LHCN-M2 (cell line): Measurements from ENCODE around the gene GRIN2C. TPM values are rescaled to one million over a fixed set of nuclear protein-coding genes. Genes with fewer than 3 reads are reported as not detected.
A peak's percentile ranks its signal among the peaks of the same experiment; 100 is the strongest.

Source experiments
- DNase-seq: peaks from one replicate; pipeline ENCODE4 v3.0.0-alpha.2; 2012; ENCODE audit warnings: low read depth
- total RNA-seq: library from RNA; depleted of rRNA; stranded (reverse); fragments of >200 nt; gene quantifications from 2 replicates; pipeline ENCODE4 v1.2.3, GENCODE V29; 2014

The GRIN2C gene
- total RNA-seq, 1 experiment from 2014 or later, result 0.06 TPM

DNA sequence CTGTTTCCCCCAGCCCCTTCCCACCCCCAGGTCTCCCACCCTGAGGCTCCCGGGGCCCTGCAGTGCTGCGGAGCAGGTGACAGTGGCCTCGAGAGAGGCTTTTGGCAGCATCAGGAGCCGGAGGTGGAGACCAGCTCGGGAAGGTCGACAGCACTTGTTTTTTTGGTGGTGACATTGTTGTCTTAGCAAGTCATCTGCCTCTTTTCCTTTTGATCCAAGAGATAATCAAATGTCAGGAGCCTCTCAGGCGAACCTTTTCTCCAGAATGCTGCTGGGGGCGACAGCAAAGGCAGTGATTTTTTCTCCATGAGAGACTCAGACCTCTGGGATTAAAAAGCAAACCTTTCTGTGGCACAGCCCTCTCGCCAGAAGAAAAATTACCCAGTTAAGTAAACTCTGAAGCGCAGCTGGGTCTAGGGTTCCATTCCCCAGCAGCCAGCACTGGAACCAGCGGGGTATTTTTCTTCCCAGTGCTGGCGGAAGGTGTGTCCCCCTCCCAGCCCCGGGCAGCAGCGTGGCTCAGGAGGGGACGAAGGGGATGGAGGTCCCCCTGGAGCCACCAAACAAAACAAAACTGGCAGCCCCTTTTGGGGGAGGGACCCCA, 37.2 kb downstream of the GRIN2C start:
- DNase-seq, result no peak

DNA sequence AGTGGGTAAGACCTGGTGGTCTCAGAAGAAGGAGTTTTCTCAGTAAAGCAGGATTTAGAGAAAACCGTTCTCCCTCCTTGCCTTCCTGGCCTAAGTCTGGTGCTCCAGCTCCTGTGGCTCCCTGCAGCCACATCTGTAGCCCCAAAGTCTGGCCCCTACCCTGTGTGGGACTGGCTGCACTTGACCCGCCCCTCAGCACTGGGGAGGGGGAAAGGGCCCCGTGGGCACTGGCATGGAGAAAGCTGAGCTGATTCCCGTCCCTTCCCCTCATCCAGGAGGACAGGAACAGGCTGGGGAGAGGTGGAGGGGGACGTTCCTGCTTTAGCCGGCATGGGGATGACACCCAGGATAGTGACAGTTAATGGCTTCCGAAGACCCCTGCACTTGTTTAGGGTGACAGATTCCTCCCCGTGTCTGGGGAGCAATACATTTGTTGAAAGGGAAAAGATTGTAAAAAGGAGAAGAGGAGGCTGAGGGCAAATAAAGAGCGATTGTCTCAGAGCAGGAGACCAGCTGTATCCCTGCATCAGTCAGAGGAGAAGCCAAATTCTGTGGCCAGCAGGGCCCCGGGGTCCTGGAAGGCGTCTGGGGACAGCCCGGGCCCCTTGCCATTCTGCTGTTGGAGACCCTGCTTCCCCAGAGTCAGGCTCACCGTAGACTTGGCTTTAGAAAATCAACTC, 37.9 kb downstream of the GRIN2C start:
- DNase-seq, result no peak

DNA sequence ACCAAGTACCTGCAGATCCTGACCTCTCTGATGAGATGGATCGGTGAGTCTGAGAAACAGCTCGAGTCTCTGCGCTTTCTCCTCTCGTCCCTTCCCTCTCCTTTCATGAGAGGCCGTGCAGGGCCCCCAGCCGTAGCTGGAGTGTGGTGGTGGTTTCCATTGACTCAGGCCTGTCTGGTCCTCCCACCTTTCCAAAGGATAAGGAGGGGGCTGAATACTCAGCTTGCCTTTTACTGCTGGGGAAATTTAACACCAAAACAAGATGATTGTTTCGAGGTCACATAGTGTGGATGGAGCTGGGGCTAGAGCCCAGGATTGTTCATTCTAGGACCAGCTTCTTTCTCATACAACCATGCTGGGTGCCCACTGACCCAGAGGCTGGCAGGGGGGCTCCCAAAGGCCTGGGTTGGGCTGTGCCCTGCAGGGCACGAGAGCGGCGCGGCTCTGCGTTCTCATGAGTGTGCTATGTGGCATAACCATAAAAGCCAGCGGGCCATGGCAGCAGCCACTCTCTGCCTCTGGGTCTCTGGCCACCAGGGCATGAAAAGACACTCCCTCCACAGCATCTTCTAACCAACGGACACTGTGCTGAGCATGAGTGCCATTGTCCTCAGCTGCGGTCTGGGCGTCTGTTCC, 39.8 kb downstream of the GRIN2C start:
- no peak for DNase-seq

DNA sequence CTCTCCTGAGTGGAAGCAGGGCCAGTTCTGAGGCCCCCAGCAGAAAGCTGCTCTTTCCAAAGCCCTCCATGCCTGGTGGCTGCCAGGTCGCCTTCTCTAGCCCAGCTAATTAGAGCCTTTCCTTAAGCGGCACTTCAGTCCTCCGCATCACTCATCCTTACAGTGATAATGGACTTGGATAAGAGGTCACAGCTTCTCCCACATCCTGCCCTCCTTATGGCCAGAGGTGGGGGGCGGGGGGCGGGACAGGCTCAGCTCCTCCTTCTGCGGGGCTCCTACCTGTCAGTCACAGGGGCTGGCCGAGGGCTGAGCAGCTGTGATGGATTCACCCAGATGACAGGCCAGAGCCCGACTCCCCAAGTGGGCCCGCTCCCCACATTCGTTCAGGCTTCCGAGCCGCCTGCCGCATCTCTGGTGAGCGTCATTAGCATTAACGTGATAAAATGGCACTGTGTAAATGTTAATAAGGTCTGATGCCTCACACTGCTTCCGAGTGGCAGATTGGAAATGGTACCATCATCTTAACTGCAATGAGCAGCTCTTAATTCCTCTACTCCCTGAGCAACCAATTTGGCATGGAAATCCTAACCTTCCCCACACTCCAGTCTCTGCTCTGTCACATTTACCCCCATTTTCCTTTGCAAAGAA, 41.3 kb downstream of the GRIN2C start:
- DNase-seq, result no peak

DNA sequence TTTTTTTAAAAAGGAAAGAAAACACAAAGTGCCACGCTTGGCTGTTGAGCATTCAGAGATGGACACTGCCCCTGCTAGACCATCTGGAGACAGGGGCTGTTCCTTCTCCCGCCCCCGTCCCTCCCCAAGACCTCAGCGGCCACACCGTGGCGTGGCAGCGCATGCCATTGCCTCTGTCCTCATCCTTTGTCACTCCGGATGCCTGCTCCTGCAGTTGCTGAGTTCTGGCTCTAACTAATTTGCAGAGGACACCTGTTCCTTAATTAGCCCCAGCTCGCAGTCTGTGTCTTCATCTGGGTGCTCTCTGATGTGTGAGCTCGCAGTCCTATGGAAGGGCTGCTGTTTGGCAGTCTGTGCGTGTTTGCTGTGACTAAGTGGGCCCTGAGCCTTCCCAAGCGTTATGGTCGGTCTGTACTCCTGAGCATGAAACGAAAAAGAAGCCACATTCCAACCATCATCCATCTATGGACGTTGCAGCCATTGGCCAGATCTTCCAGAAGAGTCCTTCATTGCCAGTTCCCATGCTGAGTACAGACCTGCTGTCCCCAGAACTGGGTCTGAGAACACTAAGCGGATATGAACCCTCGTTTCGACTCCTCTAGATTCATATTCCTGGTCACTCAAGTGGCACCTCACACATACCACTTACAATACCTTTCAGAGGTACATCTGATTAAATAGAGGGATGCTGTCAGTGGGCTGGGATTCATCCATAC, 42.6 kb downstream of the GRIN2C start:
- DNase-seq, result no peak

DNA sequence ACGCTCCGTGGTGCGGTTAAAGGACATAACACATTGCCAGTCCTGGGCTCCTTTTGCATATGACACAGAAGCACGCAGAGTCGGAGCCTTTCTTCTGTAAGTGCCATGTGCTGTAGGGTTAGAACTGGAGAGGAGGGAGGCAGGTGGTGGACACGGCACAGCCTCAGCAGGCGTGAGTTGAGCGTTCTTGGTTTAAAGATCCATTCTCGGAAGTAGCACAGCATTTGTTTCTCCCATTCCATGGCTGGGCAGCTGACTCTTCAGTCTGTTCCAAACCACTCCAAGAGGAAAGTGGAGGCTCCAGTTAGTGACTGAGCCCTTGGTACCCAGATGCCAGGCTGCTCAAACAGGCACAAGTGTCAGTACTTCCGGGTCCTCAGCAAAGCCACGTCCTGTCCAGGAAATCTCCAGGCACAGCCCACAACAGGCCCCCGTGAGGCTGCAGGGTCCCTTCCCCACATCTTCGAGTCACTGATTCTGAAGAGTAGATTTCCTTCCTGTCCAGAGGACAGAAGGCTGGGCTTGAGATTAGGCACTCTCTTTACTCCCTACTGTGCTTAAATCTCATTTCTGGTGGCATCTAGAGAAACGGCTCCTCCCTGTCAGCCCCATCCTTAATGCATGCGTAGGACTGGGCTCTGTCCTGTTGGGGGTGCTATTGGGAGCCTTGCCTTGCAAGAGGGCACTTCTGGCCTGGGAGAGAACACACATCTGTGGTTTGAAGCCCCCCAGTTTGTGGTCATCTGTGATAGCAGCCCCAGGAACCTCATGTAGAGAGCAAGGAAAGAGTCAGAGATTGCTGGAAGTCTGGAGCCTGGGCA, 43.9 kb downstream of the GRIN2C start:
- DNase-seq, result no peak

DNA sequence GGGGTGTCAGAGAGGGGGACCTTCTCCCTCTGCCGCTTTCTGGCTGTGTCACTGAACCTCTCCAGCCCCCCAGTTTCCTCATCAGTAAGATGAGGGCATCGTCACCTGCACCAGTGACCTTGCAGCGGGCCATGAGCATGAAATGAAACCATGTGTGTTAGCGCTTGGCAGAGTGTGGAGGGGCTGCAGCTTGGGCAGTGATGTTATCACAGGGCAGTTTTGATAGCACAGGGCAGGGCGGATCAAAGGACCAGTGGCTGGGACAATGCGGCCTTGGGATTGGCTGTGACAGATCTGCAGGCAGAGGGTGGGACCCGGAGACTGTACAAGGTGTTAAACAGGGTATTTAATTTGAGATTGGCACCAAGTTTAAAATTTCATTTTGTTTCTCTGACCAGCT, 44.6 kb downstream of the GRIN2C start:
- no peak for DNase-seq

DNA sequence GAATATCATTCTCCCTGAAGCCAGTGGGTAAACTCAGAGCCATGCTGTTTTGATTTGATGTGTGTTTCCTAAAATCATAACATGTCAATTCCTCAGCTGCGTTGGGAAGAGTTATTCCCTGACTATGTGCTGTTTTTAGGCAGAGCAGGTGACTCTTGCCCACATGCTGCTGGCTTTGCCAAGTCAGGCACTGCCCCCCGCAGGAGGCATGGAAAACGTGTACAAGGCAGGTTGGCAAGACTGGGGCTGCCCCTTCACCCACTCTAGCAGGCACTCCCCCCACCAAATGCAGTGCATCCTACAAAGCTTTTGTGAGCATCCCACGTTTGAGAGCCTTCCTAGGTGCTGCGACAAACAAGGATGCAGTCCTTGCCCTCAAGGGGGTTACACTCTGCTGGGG, 45.2 kb downstream of the GRIN2C start:
- no peak for DNase-seq

DNA sequence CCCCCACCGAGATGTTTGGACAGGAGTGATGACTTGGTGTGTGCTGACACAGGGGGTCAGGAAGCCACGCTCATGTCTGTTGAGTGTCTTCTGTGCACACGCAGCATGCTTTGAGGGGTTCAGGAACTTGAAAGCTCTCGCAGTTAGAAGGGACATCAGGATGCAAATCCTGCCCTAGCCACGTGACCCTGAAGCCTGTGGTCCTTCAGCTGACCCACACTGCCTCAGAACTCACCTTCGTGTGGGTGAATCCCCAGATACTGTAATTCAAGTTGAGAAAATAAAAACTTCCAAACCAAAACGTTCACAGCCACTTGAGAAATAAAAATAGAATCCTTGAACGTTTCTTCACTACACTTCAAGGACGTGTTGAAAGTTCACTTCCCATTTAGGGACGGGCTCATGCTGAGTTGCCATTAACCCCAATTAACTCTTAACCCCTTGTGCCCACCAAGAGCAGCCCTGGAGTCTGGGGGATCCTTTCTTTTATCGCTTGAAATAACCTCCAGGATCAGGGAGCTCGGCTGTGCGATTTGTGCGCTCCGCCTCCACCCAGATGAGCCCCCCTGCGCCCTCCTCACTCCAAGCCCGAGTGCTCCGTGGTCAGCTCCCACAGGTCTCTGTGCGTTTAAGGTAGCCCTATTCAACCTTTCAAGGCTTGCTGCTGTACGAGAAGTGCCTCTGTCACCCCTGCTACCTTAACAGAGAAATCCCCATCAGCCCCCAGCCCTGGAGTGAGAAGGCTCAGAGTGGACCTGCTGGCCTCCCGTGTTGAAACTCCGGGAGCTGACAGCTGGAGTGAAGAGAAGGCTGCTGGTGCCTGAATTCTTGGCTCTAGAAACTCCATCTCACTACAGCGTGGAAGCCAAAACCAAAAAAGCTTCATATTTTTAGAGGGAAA, 47.3 kb downstream of the GRIN2C start:
- DNase-seq, result no peak

DNA sequence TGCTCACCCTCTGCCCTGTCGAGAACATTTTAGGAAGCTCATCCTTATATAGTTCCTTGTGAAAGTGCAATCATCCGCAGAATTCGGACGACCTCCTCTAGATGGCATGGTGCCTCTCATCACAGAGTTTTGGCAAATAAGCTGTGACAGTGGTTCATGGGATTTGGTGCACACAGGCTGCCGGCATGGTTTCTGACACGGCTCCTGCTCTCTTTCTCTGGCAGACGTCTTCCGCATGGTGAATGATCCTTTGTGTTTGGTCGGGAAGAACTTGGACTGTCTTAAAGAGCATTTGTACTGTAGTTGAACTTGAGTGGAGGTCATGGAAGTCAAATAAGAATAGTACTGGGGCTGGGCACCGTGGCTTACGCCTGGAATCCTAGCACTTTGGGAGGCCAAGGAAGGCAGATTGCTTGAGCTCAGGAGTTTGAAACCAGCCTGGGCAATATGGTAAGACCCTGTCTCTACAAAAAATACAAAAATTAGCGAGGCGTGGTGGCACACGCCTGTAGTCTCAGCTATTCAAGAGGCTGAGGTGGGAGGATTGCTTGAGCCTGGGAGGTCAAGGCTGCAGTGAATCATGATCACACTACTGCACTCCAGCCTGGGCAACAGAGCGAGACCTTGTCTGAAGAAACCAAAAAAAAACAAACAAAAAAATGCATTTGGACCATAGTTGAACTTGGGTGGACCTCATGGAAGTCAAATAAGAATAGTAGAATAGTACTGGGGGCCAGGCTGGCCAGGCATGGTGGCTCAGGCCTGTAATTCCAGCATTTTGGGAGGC, 48.8 kb downstream of the GRIN2C start:
- no peak for DNase-seq

DNA sequence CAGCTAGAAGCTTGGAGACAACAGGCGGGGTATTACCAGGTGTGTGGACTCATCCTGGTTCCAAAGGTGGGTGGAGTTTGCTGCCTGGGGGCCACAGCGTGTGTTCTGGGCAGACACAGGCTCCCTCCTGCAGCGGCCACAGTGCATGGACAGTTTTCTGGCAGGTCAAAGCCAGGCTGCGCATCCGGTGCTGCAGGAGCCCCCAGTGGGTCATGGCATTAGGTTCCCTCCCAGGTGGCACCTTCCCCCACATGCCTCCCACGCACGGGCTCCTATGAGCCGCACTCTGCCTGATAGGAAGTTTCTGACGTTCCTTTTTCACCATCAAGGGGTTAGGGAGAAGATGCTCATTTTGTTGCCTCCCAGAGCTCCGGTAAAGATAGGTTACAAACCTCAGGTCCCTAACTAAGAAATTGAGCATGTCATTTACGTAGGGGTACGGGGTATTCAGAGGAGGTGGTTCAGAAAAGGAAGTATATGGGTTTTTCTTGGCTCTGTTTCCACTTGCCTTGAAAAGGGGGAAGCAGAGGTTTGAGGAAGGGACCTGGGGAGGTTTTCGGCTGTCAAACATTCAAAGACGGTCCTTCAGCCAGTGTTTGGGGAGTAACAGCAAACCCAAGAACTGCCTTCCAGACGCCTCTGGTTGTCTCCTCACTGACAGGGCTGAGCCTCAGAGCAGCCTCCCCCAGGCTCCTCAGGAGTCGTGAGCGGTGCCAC, 50.8 kb downstream of the GRIN2C start:
- no peak for DNase-seq

DNA sequence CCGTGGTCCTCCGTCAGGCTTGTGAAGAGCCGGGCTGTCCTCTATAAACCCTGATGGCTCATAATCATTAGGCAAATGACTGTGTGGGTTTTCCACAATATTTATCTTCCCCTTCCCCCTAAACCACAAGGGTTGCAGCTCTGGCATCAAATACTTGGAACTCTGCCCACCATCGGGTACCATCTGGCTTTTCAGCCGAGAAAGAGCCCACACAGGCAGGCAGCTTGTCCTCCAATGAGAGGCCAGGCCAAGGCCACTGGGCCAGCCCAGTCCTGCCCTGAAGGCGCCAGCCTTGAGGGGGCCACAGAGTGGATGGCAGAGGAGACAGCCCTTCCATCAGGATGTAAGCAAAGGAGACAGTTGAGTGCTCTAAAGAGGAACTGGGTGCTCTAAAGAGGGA, 51.8 kb downstream of the GRIN2C start:
- DNase-seq, result peak; percentile 18

DNA sequence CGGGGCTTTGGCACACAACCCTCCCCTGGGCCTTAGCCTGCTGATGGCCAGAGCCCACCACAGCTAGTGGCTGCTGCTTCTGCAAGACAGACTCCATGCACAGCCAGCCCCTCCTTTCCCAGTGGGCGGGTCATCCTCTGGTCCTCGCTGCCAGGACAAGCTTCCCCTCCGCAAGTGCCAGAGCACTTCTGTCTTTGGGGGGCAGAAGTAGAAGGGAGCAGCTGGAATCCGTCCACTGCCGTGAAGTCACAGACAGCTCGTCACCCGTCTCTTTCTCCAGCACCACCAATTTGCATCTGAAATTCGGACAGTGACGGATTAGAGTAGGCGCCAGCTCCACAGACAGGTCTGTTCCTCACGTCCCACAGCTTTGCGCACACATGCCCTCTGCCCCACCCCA, 52.2 kb downstream of the GRIN2C start:
- DNase-seq, result no peak

DNA sequence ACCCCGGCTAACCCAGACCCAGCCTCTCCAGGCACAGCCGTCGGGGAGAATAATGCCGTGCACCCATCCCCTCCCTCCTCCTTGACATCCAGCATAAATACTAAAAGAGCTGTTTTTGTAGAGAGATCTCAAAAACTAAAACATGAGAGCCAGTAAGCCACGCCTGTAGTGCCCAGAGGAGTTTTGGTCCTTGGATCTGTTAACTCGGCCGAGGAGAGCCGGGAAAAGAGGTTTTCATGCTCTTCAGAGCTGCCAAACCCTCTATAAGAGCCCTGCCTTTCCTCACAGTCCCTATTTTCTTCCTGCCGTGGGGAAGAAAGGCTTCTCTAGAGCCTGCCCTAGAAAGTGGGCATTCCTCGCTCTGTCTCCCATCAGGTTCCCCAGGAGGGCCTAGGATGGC, 53.4 kb downstream of the GRIN2C start:
- DNase-seq, result no peak

DNA sequence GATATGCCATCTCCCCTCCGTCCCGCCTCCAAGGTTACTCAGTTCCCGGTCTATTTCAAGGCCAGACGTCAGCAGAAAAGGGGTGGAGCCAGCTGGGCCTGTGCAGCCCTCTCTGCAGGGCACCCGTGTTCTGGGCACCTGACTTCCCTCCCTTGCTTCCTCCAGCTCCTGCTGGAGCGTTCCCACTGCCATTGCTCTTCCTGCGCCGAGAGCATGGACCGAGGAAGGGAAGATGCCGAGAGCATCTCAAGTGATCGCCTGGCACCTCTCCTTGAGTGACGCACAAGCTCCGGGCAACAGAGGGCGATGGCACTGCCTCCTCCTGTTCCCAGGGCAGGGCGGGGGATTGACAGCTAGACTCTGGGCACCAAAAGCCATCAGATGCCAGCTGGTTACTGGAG, 54.1 kb downstream of the GRIN2C start:
- no peak for DNase-seq

DNA sequence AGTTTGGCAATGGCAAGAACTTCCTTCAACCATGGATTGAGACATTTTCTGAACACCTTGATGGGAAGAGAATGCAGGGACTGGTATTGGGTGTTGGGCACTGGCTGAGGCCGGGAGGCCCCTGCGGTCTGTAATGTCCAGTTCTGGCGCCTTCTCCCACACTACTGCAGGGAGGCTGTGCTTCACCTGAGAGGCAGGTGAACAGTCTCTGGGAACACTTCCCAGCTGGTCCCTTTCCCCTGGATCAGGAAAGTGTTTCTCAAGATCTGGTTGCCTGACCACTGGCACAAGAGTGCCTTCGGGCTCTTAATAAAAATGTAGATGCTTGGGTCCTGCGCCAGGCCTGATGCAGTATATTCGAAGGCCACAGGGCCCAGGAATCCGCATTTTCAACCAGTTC, 55.0 kb downstream of the GRIN2C start:
- no peak for DNase-seq

DNA sequence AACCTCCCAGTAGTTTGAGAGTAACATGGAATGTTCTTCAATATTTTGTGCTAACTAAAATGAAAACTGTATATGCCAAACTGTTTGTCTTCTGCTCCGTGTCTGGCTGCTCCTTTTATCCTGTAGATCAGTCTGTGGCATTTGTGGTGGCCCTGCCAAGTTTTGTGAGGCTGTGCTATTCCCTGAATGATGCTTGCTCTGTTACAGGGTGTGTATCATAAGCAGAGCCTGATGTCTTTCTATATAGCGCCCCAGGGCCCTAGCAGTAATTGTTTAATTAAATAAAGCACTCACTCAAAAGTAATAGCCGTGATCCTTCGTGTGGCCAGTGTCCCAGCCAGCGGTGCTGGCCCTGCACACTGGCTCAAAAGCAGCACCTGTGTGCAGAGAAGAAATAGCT, 55.7 kb downstream of the GRIN2C start:
- no peak for DNase-seq

DNA sequence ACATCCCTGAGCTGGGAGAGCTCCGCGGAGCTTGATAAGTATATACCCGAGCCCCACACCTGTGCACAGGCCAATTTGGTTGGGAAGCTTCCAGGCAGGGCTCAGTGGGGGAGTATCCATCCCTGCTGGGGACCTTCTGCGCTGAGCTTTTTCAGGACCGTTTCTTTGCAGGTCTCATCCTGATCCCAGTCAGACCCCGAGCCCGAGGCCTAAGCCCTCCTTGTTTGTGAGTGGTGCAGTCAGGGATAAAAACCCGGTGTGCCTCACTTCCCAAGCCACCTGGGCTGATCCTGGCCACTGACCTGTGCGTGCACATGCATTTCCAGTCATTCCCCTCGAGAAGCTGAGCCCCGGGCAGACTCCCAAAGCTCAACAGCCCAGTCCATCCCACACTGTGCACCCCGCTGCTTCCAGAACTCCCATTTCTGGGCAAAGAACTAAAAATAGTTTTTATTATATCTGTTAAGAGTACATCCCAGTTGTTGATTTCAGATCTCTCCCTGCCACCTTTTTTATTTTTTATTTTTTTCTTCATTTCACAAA, 56.2 kb downstream of the GRIN2C start:
- no peak for DNase-seq
